Stimulated activated CD8-positive, alpha-beta memory T cell treated with anti-CD3 and anti-CD28 coated beads, Interleukin-4, amount 100 ng/mL, for 1 hour (primary cell): ENCODE results near the gene OSBPL1A.
"Not testable (repeated sequence)": the region's sequence is repeated elsewhere in the genome, so short reads cannot be mapped to it uniquely, and the experiment has no call there.

Source experiments
- DNase-seq, 2 donors: peaks; one replicate each; pipeline ENCODE4 v3.0.0-alpha.2; 2020; ENCODE audit warnings: low read depth in 2 of 2, low spot score in 1 of 2

Gene OSBPL1A

GRCh38 chr18:24398540-24398939 is 916 bp upstream of the OSBPL1A start:
- no peak for DNase-seq

GRCh38 chr18:24397131-24397693 is 412 bp downstream of the OSBPL1A start:
- DNase-seq, result no peak

- no peak for DNase-seq
These were observed 1.5 kb downstream of the OSBPL1A start for GRCh38 chr18:24396082-24396633.

- DNase-seq, result no peak
These were observed 2.4 kb downstream of the OSBPL1A start for GRCh38 chr18:24395049-24395795.

GRCh38 chr18:24388957-24389356 is 8.7 kb downstream of the OSBPL1A start:
- DNase-seq, result no peak

- DNase-seq, result no peak
These were observed 10.9 kb downstream of the OSBPL1A start for GRCh38 chr18:24386681-24387080.

- no peak for DNase-seq
These were observed 16.5 kb downstream of the OSBPL1A start for GRCh38 chr18:24381126-24381525.

GRCh38 chr18:24380163-24380747 is 17.4 kb downstream of the OSBPL1A start:
- DNase-seq, result no peak

- no peak for DNase-seq
These were observed 19.0 kb downstream of the OSBPL1A start for GRCh38 chr18:24378598-24378997.

GRCh38 chr18:24376531-24376930 is 21.1 kb downstream of the OSBPL1A start:
- not testable (repeated sequence) for DNase-seq

- no peak for DNase-seq
These were observed 24.3 kb downstream of the OSBPL1A start for GRCh38 chr18:24373328-24373727.

GRCh38 chr18:24372279-24372872 is 25.2 kb downstream of the OSBPL1A start:
- DNase-seq, result no peak

- DNase-seq, result no peak
These were observed 27.5 kb downstream of the OSBPL1A start for GRCh38 chr18:24370120-24370519.

- DNase-seq, result no peak
These were observed 28.2 kb downstream of the OSBPL1A start for GRCh38 chr18:24369426-24369825.

- DNase-seq, result no peak
These were observed 28.9 kb downstream of the OSBPL1A start for GRCh38 chr18:24368749-24369148.

GRCh38 chr18:24366328-24366727 is 31.3 kb downstream of the OSBPL1A start:
- no peak for DNase-seq

- DNase-seq, result no peak
These were observed 33.4 kb downstream of the OSBPL1A start for GRCh38 chr18:24364177-24364576.

GRCh38 chr18:24362757-24363156 is 34.9 kb downstream of the OSBPL1A start:
- no peak for DNase-seq

- DNase-seq, result not testable (repeated sequence)
These were observed 37.7 kb downstream of the OSBPL1A start for GRCh38 chr18:24359787-24360530.

- no peak for DNase-seq
These were observed 43.3 kb downstream of the OSBPL1A start for GRCh38 chr18:24354278-24354677.

GRCh38 chr18:24346254-24346653 is 51.4 kb downstream of the OSBPL1A start:
- DNase-seq, result no peak
